SU-DHL-6 (cell line): ENCODE measurements around the gene ADAMTS19.

ENCODE experiments used
- H2AFZ ChIP-seq: fragments of 200-600 bp; sonication (generic); 2 replicates; pipeline ENCODE4 v1.6.1; 2014; ENCODE audit warnings: low read depth, mild to moderate bottlenecking, moderate library complexity, mixed read lengths, antibody characterized with exemption, low read length; ENCODE audit not compliant: severe bottlenecking
- H3F3A ChIP-seq: fragments of 200-600 bp; shearing (Covaris generic); 2 replicates; pipeline ENCODE4 v1.6.0; 2016; ENCODE audit warnings: antibody characterized with exemption, mild to moderate bottlenecking; ENCODE audit not compliant: insufficient read depth
- H3K27ac ChIP-seq: fragments of 200-600 bp; sonication (generic); 2 replicates; pipeline ENCODE4 v1.5.1; 2016; ENCODE audit warnings: low read depth, mild to moderate bottlenecking, low read length, moderate library complexity, mixed read lengths
- H3K27me3 ChIP-seq: fragments of 200-600 bp; sonication (generic), shearing (Covaris generic); 2 replicates; pipeline ENCODE4 v1.6.0; 2014; ENCODE audit warnings: mild to moderate bottlenecking, low read length
- H3K36me3 ChIP-seq: fragments of 200-600 bp; sonication (generic); 2 replicates; pipeline ENCODE4 v1.6.1; 2014; ENCODE audit warnings: mild to moderate bottlenecking, low read length, mixed read lengths
- H3K4me2 ChIP-seq: fragments of 300-600, 200-600 bp; shearing (Covaris generic), sonication (generic); 2 replicates; pipeline ENCODE4 v1.6.0; 2014; ENCODE audit warnings: low read length, low read depth, mild to moderate bottlenecking; ENCODE audit not compliant: poor library complexity, severe bottlenecking
- H3K4me3 ChIP-seq: fragments of 200-600 bp; sonication (generic); 2 replicates; pipeline ENCODE4 v1.5.1; 2014; ENCODE audit warnings: antibody characterized with exemption, low read length, mild to moderate bottlenecking, mixed read lengths; ENCODE audit not compliant: insufficient read depth, poor library complexity, severe bottlenecking
- H3K79me2 ChIP-seq: fragments of 200-600 bp; sonication (generic); 2 replicates; pipeline ENCODE4 v1.6.1; 2014; ENCODE audit warnings: mild to moderate bottlenecking, low read length, moderate library complexity; ENCODE audit not compliant: insufficient read depth
- H3K9ac ChIP-seq: fragments of 200-600 bp; sonication (generic); 2 replicates; pipeline ENCODE4 v1.7.0; 2014; ENCODE audit warnings: mild to moderate bottlenecking, low read length
- H3K9me2 ChIP-seq: fragments of 200-600 bp; sonication (generic); replicated peaks from 2 replicates; pipeline ENCODE4 v1.6.1; 2014; ENCODE audit warnings: low read length; ENCODE audit not compliant: insufficient read depth
- H3K9me3 ChIP-seq: fragments of 200-600 bp; sonication (generic); 2 replicates; pipeline ENCODE4 v1.6.1; 2014; ENCODE audit warnings: low read length, mixed read lengths; ENCODE audit not compliant: insufficient read depth
- H4K20me1 ChIP-seq: fragments of 200-600 bp; sonication (generic); 2 replicates; pipeline ENCODE4 v1.6.1; 2014; ENCODE audit warnings: low read depth, mild to moderate bottlenecking, antibody characterized with exemption, low read length, moderate library complexity, mixed read lengths
- CTCF ChIP-seq: fragments of 200-600 bp; sonication (generic); IDR thresholded peaks from one replicate; pipeline ENCODE4 v1.5.1; 2017; ENCODE audit warnings: antibody characterized with exemption, mild to moderate bottlenecking, low read length, moderate library complexity; ENCODE audit not compliant: insufficient read depth, poor library complexity, severe bottlenecking
- EZH2phosphoT487 ChIP-seq: fragments of 200-600 bp; sonication (generic), shearing (Covaris generic); conservative IDR thresholded peaks from 2 replicates; pipeline ENCODE4 v1.6.1; 2018; ENCODE audit warnings: mild to moderate bottlenecking, antibody characterized with exemption, low read length, moderate library complexity, mixed read lengths

The ADAMTS19 gene

GRCh38 chr5:129465776-129466344, 5.8 kb downstream of the ADAMTS19 start:
- Histone ChIP-seq H3F3A (no peaks in the 10 kb centered on the region), H3K4me2 (no peak overlapping the region), H3K27me3 (no peaks in the 10 kb centered on the region), H3K9me3 (no peaks in the 10 kb centered on the region), H3K36me3 (no peaks in the 10 kb centered on the region), H4K20me1 (no peaks in the 10 kb centered on the region), H2AFZ (no peak overlapping the region), H3K27ac (no peak overlapping the region), H3K9me2 (no peaks in the 10 kb centered on the region), H3K79me2 (no peaks in the 10 kb centered on the region), H3K4me3 (no peak overlapping the region), H3K9ac (no peak overlapping the region)
- TF ChIP-seq EZH2phosphoT487 (no peak), CTCF (no peak)

GRCh38 chr5:129474544-129474943, 14.4 kb downstream of the ADAMTS19 start:
- Histone ChIP-seq H3K9me3 (no peaks in the 10 kb centered on the region), H3K27me3 (no peaks in the 10 kb centered on the region), H2AFZ (no peak overlapping the region), H3K4me3 (no peak overlapping the region), H3K79me2 (no peaks in the 10 kb centered on the region), H3K36me3 (no peaks in the 10 kb centered on the region), H3K9ac (no peak overlapping the region), H4K20me1 (no peaks in the 10 kb centered on the region), H3F3A (no peaks in the 10 kb centered on the region), H3K4me2 (no peak overlapping the region), H3K9me2 (no peaks in the 10 kb centered on the region), H3K27ac (no peak overlapping the region)
- TF ChIP-seq EZH2phosphoT487 (no peak), CTCF (no peak)

- H2AFZ ChIP-seq: no peak overlapping the region
- no peak overlapping the region for H3K27ac ChIP-seq
- no peak overlapping the region for H3K4me3 ChIP-seq
- no peaks in the 10 kb centered on the region for H3K9me2 ChIP-seq
- H3F3A ChIP-seq: no peaks in the 10 kb centered on the region
- H3K4me2 ChIP-seq: no peak overlapping the region
- H3K27me3 ChIP-seq: no peaks in the 10 kb centered on the region
- H4K20me1 ChIP-seq: no peaks in the 10 kb centered on the region
- no peak overlapping the region for H3K9ac ChIP-seq
- H3K79me2 ChIP-seq: no peaks in the 10 kb centered on the region
- no peaks in the 10 kb centered on the region for H3K36me3 ChIP-seq
- H3K9me3 ChIP-seq: no peaks in the 10 kb centered on the region
- TF ChIP-seq EZH2phosphoT487 (no peak), CTCF (no peak)
These were observed 16.7 kb downstream of the ADAMTS19 start for GRCh38 chr5:129476751-129477150.
